ENCODE results near the gene RLIM.

The RLIM gene

GRCh38 chrX:74535408-74536151 is 78.8 kb downstream of the RLIM start:
- DNase-seq: peak; percentile 24 to 25

Measured in activated CD4-positive, alpha-beta T cell treated with anti-CD3 and anti-CD28 coated beads for 4 hours (primary cell).